Posterior cingulate gyrus (tissue), 11 donors: ENCODE data around the gene GOLGA6L22.
A peak's percentile ranks its signal among the peaks of the same experiment; 100 is the strongest.
"Not testable (repeated sequence)": the region's sequence is repeated elsewhere in the genome, so short reads cannot be mapped to it uniquely, and the experiment has no call there.

Source experiments
- DNase-seq, 10 donors: peaks; one replicate each; pipeline versions ENCODE4 v3.0.0 to v3.0.0-alpha.2; 2020 to 2021; ENCODE audit warnings: mixed read lengths in 3 of 10
- intact Hi-C: fragments of 100-400 bp; cut with DNase I; formaldehyde crosslinking; loops from one replicate; pipeline ENCODE4 v1.15.1; 2023

Gene GOLGA6L22

GRCh38 chr15:22458603-22459002 is at the start of gene GOLGA6L22:
TSS of gene GOLGA6L22 (plus strand) at chr15:22458903. CDS start at chr15:22458994, 91 bp downstream.
- intact Hi-C loops, DNase-seq: not testable (repeated sequence)

DNA sequence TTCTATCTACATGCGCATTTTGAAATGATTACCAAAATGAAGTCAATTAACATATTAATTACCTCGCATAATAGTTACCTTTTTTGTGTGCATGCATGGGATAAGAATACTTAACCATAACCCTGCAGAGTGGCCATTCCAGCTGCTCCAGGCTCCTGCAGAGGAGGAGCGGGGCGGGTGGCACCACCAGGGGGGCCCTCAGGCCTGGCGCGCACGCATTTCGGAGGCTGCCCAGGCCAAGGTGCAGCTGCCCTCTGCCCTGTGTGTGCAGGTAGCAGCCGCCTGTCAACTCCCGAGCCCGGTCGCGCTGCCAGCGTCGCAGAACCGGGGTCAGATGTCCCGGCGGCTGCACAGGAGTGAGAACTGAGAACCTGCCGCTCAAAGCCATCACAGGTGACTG is 41.4 kb upstream of the GOLGA6L22 start:
- intact Hi-C loops, result not testable (repeated sequence)
- peak in 3 of 10 donors; percentile 2 to 79 (median 27) for DNase-seq

- intact Hi-C loops, result not testable (repeated sequence)
- peak in 2 of 10 donors; percentile 24 to 57 for DNase-seq
Observed at GRCh38 chr15:22417795-22418194, 40.9 kb upstream of the GOLGA6L22 start.

- intact Hi-C loops, DNase-seq: not testable (repeated sequence)
Observed at GRCh38 chr15:22418212-22418611, 40.5 kb upstream of the GOLGA6L22 start.

- peak in 4 of 10 donors; percentile 13 to 76 (median 26) for DNase-seq
- intact Hi-C loops, result not testable (repeated sequence)
Observed at GRCh38 chr15:22418666-22419065, 40.0 kb upstream of the GOLGA6L22 start.

DNA sequence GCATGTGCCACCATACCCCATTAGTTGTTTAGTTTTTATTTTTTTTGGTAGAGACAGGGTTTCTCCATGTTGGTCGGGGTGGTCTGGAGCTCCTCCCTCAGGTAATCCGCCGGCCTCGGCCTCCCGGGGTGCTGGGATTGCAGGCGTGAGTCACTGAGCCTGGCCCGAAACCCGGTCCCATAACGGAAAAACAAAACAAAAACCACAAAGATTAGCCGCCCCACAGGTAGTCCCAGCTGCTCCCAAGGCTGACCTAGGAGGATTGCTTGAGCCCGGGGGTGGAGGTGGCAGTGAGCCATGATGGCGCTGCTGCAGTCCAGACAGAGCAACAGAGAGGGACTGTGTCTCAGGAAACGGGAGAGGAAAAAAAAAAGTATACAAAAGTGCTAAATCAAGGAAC is 38.4 kb upstream of the GOLGA6L22 start:
- DNase-seq, result peak in 2 of 10 donors; percentile 21 to 59
- intact Hi-C loops, result not testable (repeated sequence)

- DNase-seq, result peak in 2 of 10 donors; percentile 10 to 18
- intact Hi-C loops, result not testable (repeated sequence)
Observed at GRCh38 chr15:22429426-22429825, 29.3 kb upstream of the GOLGA6L22 start.

- DNase-seq, result not testable (repeated sequence)
Observed at GRCh38 chr15:22431687-22432086, 27.0 kb upstream of the GOLGA6L22 start.

GRCh38 chr15:22494490-22495113 is 35.9 kb downstream of the GOLGA6L22 start:
- intact Hi-C loops, result not testable (repeated sequence)

More at GRCh38 chr15:22431687-22432086, 27.0 kb upstream of the GOLGA6L22 start:
- intact Hi-C loops, result not testable (repeated sequence)

DNA sequence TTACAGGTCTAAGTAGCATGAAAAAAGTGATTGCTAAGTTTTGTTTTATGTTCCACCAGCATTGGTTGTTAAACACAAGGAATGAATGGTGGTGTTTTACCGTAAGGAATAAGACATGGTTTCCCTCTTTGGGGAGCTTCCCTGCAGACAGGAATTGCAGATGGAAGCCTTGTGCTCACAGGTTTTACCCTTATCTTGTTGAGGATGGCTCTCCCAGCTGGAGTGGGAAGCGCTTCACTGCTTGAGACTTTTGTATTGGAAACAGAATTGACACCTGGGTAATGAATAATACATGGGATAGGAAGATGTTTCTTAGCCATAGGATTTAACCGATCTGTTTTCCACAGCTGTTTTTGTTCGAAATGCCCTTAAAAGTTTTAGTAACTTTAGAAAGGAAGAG is 38.5 kb downstream of the GOLGA6L22 start:
- intact Hi-C loops, result not testable (repeated sequence)

More at GRCh38 chr15:22494490-22495113, 35.9 kb downstream of the GOLGA6L22 start:
- peak; percentile 29 to 96 (median 70) for DNase-seq

DNA sequence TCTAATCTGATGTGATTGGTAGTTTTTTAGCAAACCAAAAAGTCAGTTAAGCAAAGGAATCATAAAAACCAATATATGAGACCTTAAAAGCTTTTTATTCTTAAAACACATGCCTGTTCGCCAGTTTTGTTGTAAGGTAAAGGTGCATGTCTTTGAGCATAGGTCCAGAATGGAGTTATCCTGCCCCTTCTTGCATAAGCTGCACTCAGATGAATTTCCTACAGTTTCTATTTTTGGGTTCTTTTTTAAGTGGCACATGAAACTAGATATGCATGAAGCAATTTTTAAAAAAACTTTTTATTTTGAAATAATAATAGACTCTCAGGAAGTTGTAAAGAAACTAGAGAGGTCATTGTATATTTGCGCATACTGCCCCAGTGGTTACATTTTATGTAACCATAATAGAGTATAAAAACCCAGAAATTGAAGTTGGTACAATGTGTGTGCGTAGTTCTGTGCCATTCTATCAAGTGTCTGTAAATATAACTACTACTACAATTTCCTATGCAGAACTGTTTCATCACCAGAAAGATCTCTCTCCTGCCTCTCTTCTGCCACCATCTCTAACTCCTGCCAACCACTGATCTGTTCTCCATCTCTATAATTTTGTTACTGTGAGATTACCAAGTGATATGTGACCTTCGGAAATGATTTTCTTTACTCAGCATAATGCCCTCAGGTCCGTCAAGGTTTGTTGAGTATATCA is 39.7 kb downstream of the GOLGA6L22 start:
- DNase-seq, intact Hi-C loops: not testable (repeated sequence)

More for the DNA sequence above, 38.5 kb downstream of the GOLGA6L22 start:
- not testable (repeated sequence) for DNase-seq

DNA sequence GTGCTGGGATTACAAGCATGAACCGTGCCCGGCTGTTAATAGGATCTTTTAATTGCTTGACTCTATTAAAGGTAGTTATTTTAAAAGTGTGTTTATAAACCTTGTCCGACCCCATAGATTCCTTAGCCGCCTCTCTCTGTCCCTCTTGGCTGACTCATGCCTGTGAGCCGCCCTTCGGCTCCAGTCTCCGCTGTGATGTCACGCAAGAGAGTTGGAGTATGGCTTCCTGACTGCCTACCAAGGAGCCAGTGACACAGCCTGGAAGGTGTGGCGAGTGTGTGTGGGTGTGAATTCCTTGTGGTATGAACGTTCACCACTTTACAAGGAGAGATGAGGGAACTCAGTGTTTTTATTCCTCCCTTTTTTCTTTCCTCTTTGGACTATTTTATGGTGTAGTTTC is 43.6 kb downstream of the GOLGA6L22 start:
- DNase-seq, intact Hi-C loops: not testable (repeated sequence)

DNA sequence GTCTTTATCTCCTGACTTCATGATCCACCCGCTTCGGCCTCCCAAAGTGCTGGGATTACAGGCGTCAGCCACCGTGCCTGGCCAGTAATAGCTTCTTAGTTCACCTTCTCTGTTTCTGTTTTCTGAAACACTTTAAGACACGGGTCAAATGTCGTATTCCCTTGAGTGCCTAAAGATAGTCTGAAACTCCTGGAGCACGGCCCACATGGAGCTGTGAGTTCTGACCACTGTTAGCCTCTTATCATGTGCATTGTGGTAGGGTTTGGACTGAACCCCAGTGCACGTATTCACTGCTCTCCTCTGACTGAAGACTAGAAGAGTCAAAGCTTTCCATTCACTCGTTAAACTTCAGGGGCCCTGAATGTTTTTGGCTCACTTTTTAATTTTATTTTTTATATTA is 48.3 kb downstream of the GOLGA6L22 start:
- intact Hi-C loops, DNase-seq: not testable (repeated sequence)

- intact Hi-C loops, DNase-seq: not testable (repeated sequence)
Observed at GRCh38 chr15:22516140-22516539, 57.4 kb downstream of the GOLGA6L22 start.
